ENCODE results near the gene SLC2A11. TPM values are rescaled to one million over a fixed set of nuclear protein-coding genes. Genes with fewer than 3 reads are reported as not detected.

Gene SLC2A11
- total RNA-seq, 1 experiment from 2014 or later, result 26.9 TPM

GRCh38 chr22:23874871-23875270, 17.2 kb downstream of the SLC2A11 start:
- H4K20me1 ChIP-seq (ENCODE audit: insufficient read depth), result no peaks in the 10 kb centered on the region
- POLR2A ChIA-PET (ENCODE audit: unreplicated experiment), result no interaction called here
- DNase-seq, result no peak
- no peaks in the 10 kb centered on the region for H3F3A ChIP-seq (ENCODE audit: insufficient read depth, low read depth)
- no peaks in the 10 kb centered on the region for H3K9me3 ChIP-seq (ENCODE audit: insufficient read depth, low read depth)
- no peak overlapping the region for H3K4me3 ChIP-seq
- no TSS peak for BruUV-seq (replicated peaks)
- intact Hi-C loops (cut with micrococcal nuclease; ENCODE audit: unreplicated experiment), result no loop called here
- no peak overlapping the region for H3K27ac ChIP-seq
- H3K9me2 ChIP-seq (ENCODE audit: insufficient read depth), result no peaks in the 10 kb centered on the region
- H3K4me1 ChIP-seq (replicated peaks; ENCODE audit: insufficient read depth), result no peaks in the 10 kb centered on the region
- TF ChIP-seq CTCF (conservative IDR thresholded peaks at IDR 0.05) (no peak), EZH2 (IDR thresholded peaks at IDR 0.05; ENCODE audit: low read depth) (no peak)
- no peak overlapping the region for H2AFZ ChIP-seq
- H3K4me2 ChIP-seq, result no peak overlapping the region
- no peaks in the 10 kb centered on the region for H3K27me3 ChIP-seq (ENCODE audit: insufficient read depth, low read depth)
- H3K36me3 ChIP-seq (ENCODE audit: low read depth), result no peaks in the 10 kb centered on the region
- CTCF ChIA-PET, result no interaction called here
- H3K79me2 ChIP-seq (ENCODE audit: low read depth), result no peaks in the 10 kb centered on the region

GRCh38 chr22:23875801-23876200, 18.1 kb downstream of the SLC2A11 start:
- Histone ChIP-seq H3K4me2 (no peak overlapping the region), H3K36me3 (ENCODE audit: low read depth) (no peaks in the 10 kb centered on the region), H3F3A (ENCODE audit: insufficient read depth, low read depth) (no peaks in the 10 kb centered on the region), H3K27me3 (ENCODE audit: insufficient read depth, low read depth) (no peaks in the 10 kb centered on the region), H2AFZ (no peak overlapping the region), H3K27ac (no peak overlapping the region), H3K9me3 (ENCODE audit: insufficient read depth, low read depth) (no peaks in the 10 kb centered on the region), H3K4me3 (no peak overlapping the region), H3K9me2 (ENCODE audit: insufficient read depth) (no peaks in the 10 kb centered on the region), H4K20me1 (ENCODE audit: insufficient read depth) (no peaks in the 10 kb centered on the region), H3K4me1 (replicated peaks; ENCODE audit: insufficient read depth) (no peaks in the 10 kb centered on the region), H3K79me2 (ENCODE audit: low read depth) (no peaks in the 10 kb centered on the region)
- CTCF ChIA-PET, result no interaction called here
- BruUV-seq (replicated peaks), result no TSS peak
- intact Hi-C loops (cut with micrococcal nuclease; ENCODE audit: unreplicated experiment), result no loop called here
- no peak for TF ChIP-seq EZH2 (IDR thresholded peaks at IDR 0.05; ENCODE audit: low read depth)
- no peak for TF ChIP-seq CTCF (conservative IDR thresholded peaks at IDR 0.05)
- DNase-seq, result no peak
- POLR2A ChIA-PET (ENCODE audit: unreplicated experiment), result no interaction called here

- Histone ChIP-seq H3K4me2 (no peak overlapping the region), H4K20me1 (ENCODE audit: insufficient read depth) (no peaks in the 10 kb centered on the region), H3K79me2 (ENCODE audit: low read depth) (no peaks in the 10 kb centered on the region), H3F3A (ENCODE audit: insufficient read depth, low read depth) (no peaks in the 10 kb centered on the region), H3K9me3 (ENCODE audit: insufficient read depth, low read depth) (no peaks in the 10 kb centered on the region), H3K9me2 (ENCODE audit: insufficient read depth) (no peaks in the 10 kb centered on the region), H3K4me1 (replicated peaks; ENCODE audit: insufficient read depth) (no peaks in the 10 kb centered on the region), H3K27ac (no peak overlapping the region), H3K36me3 (ENCODE audit: low read depth) (no peaks in the 10 kb centered on the region), H3K4me3 (no peak overlapping the region), H3K27me3 (ENCODE audit: insufficient read depth, low read depth) (no peaks in the 10 kb centered on the region), H2AFZ (no peak overlapping the region)
- BruUV-seq (replicated peaks), result no TSS peak
- POLR2A ChIA-PET (ENCODE audit: unreplicated experiment), result no interaction called here
- no peak for TF ChIP-seq EZH2 (IDR thresholded peaks at IDR 0.05; ENCODE audit: low read depth)
- CTCF ChIA-PET, result no interaction called here
- intact Hi-C loops (cut with micrococcal nuclease; ENCODE audit: unreplicated experiment), result no loop called here
- DNase-seq, result no peak
Observed at GRCh38 chr22:23877566-23877965, 19.9 kb downstream of the SLC2A11 start.

- H3K27me3 ChIP-seq (ENCODE audit: insufficient read depth, low read depth), result no peaks in the 10 kb centered on the region
- no peak overlapping the region for H3K4me3 ChIP-seq
- no peak overlapping the region for H3K27ac ChIP-seq
- H3K79me2 ChIP-seq (ENCODE audit: low read depth), result no peaks in the 10 kb centered on the region
- H3K9me2 ChIP-seq (ENCODE audit: insufficient read depth), result no peaks in the 10 kb centered on the region
- intact Hi-C loops (cut with micrococcal nuclease; ENCODE audit: unreplicated experiment), result no loop called here
- no peaks in the 10 kb centered on the region for H3K9me3 ChIP-seq (ENCODE audit: insufficient read depth, low read depth)
- H3K4me1 ChIP-seq (replicated peaks; ENCODE audit: insufficient read depth), result no peaks in the 10 kb centered on the region
- TF ChIP-seq EZH2 (IDR thresholded peaks at IDR 0.05; ENCODE audit: low read depth) (no peak), CTCF (conservative IDR thresholded peaks at IDR 0.05) (no peak)
- no peaks in the 10 kb centered on the region for H4K20me1 ChIP-seq (ENCODE audit: insufficient read depth)
- H3F3A ChIP-seq (ENCODE audit: insufficient read depth, low read depth), result no peaks in the 10 kb centered on the region
- BruUV-seq (replicated peaks), result no TSS peak
- no peak for DNase-seq
- H3K36me3 ChIP-seq (ENCODE audit: low read depth), result no peaks in the 10 kb centered on the region
- CTCF ChIA-PET, result no interaction called here
- no peak overlapping the region for H2AFZ ChIP-seq
- POLR2A ChIA-PET (ENCODE audit: unreplicated experiment), result no interaction called here
- no peak overlapping the region for H3K4me2 ChIP-seq
Observed at GRCh38 chr22:23878219-23878618, 20.5 kb downstream of the SLC2A11 start.
